K562 (cell line): ENCODE data around the gene RPL22. TPM values are rescaled to one million over a fixed set of nuclear protein-coding genes. Genes with fewer than 3 reads are reported as not detected.

Experiments used
- CC2D1A ChIP-seq: fragments of 450-650 bp; IDR thresholded peaks from 2 replicates; pipeline ENCODE4 v1.6.1; 2017; ENCODE audit warnings: mild to moderate bottlenecking
- CREBBP ChIP-seq: IDR thresholded peaks from one replicate; pipeline ENCODE4 v1.6.1; 2012; ENCODE audit warnings: low read depth, mild to moderate bottlenecking, control low read depth, inconsistent platforms, low read length
- ETV5 ChIP-seq: sonication (generic); formaldehyde crosslinking; IDR thresholded peaks from 2 replicates; pipeline ENCODE4 v1.4.0; 2020; ENCODE audit warnings: low read depth, mild to moderate bottlenecking, missing genetic modification reagents
- FOXM1 ChIP-seq, 2 experiments: fragments of 450-650 bp in 1 of 2; sonication (generic) in 1 of 2; formaldehyde crosslinking in 1 of 2; IDR thresholded peaks; 2 replicates each; pipeline versions ENCODE4 v1.6.1 to v1.9.0; 2017 to 2022; ENCODE audit warnings: low read depth in 2 of 2, mild to moderate bottlenecking in 2 of 2, missing genetic modification reagents in 1 of 2, moderate library complexity in 1 of 2
- HDAC3 ChIP-seq: fragments of 450-650 bp; IDR thresholded peaks from 2 replicates; pipeline ENCODE4 v1.6.1; 2018; ENCODE audit warnings: borderline replicate concordance, mild to moderate bottlenecking, moderate library complexity; ENCODE audit not compliant: partially characterized antibody
- MTA3 ChIP-seq: fragments of 450-650 bp; formaldehyde crosslinking; IDR thresholded peaks from 2 replicates; pipeline ENCODE4 v1.6.1; 2017; ENCODE audit warnings: mild to moderate bottlenecking, borderline replicate concordance
- RBBP5 ChIP-seq: fragments of 200-600 bp; sonication (generic); IDR thresholded peaks from 2 replicates; pipeline ENCODE4 v1.6.1; 2012; ENCODE audit warnings: borderline replicate concordance, mild to moderate bottlenecking, low read length, control low read depth, inconsistent platforms; ENCODE audit not compliant: insufficient read depth, poor library complexity, severe bottlenecking
- SIRT6 ChIP-seq: IDR thresholded peaks from one replicate; pipeline ENCODE4 v1.6.1; 2012; ENCODE audit warnings: low read depth, mild to moderate bottlenecking, control low read depth, inconsistent platforms, low read length, moderate library complexity
- SP2 ChIP-seq: IDR thresholded peaks from 2 replicates; pipeline ENCODE4 v1.6.1; 2011; ENCODE audit warnings: mild to moderate bottlenecking, low read depth, low read length, moderate library complexity; ENCODE audit not compliant: poor library complexity, severe bottlenecking; ENCODE audit errors: extremely low read depth
- ZBTB7A ChIP-seq: IDR thresholded peaks from 2 replicates; pipeline ENCODE4 v1.6.1; 2011; ENCODE audit warnings: low read depth, mild to moderate bottlenecking, low read length, moderate library complexity, borderline replicate concordance; ENCODE audit not compliant: control insufficient read depth
- ZNF197 ChIP-seq: fragments of 200-800 bp; sonication (Bioruptor generic); IDR thresholded peaks from 2 replicates; pipeline ENCODE4 v1.6.1; 2016; ENCODE audit warnings: low read depth, missing genetic modification characterization, missing compliant biosample characterization
- ZZZ3 ChIP-seq: fragments of 450-650 bp; IDR thresholded peaks from 2 replicates; pipeline ENCODE4 v1.6.1; 2016; ENCODE audit warnings: antibody characterized with exemption, mild to moderate bottlenecking, moderate library complexity
- polyA plus RNA-seq, 8 experiments: library from polyadenylated mRNA; depleted of rRNA in 4 of 8; stranded (reverse) in 5 of 8; unstranded in 3 of 8; fragments of >200 nt; fragmentation: Nextera tagmentation in 2 of 8; fragmentation: Illumina TruSeq in 1 of 8; extraction: Ambion mirVana in 2 of 8; extraction: Trizol in 1 of 8; gene quantifications; 2 replicates each; pipeline versions ENCODE4 v1.2.1 to v1.2.3, GENCODE V29; 2011 to 2014; ENCODE audit warnings: inconsistent platforms in 1 of 8, missing spikeins in 1 of 8
- total RNA-seq, 7 experiments: library from RNA; depleted of rRNA in 6 of 7; stranded (reverse); fragments of >200 nt in 6 of 7; fragmentation: Illumina TruSeq in 2 of 7; extraction: Trizol in 2 of 7; gene quantifications; 2 replicates each; pipeline versions ENCODE4 v1.2.1 to v1.2.3, GENCODE V29; 2011 to 2021; ENCODE audit warnings: low replicate concordance in 1 of 7
- TF ChIP-seq, protein P1 (sequence below): fragments of 450-650 bp; formaldehyde crosslinking; IDR thresholded peaks from 2 replicates; pipeline ENCODE4 v1.4.0; 2022; ENCODE audit warnings: missing genetic modification characterization
- TF ChIP-seq, protein P2 (sequence below): sonication (generic); formaldehyde crosslinking; IDR thresholded peaks from 2 replicates; pipeline ENCODE4 v1.8.0; 2022; ENCODE audit warnings: missing genetic modification reagents, mild to moderate bottlenecking, moderate library complexity, borderline replicate concordance
- TF ChIP-seq, protein P3 (sequence below), 2 experiments: IDR thresholded peaks; 2 replicates each; pipeline ENCODE4 v1.6.1; 2012; ENCODE audit warnings: improper control_type of control experiment in 2 of 2, low read depth in 2 of 2, low read length in 2 of 2, borderline replicate concordance in 1 of 2
- TF ChIP-seq, protein P4 (sequence below): fragments of 250-450 bp; sonication (Bioruptor Pico); IDR thresholded peaks from 2 replicates; pipeline ENCODE4 v1.5.0; 2020; ENCODE audit warnings: mild to moderate bottlenecking, borderline replicate concordance

The RPL22 gene
- total and polyA plus RNA-seq, 9 of the 15 experiments (the other 6 are each of a cell fraction or from before 2014, with no cell fraction given), result 467 to 1,165 (median 607) TPM

DNA sequence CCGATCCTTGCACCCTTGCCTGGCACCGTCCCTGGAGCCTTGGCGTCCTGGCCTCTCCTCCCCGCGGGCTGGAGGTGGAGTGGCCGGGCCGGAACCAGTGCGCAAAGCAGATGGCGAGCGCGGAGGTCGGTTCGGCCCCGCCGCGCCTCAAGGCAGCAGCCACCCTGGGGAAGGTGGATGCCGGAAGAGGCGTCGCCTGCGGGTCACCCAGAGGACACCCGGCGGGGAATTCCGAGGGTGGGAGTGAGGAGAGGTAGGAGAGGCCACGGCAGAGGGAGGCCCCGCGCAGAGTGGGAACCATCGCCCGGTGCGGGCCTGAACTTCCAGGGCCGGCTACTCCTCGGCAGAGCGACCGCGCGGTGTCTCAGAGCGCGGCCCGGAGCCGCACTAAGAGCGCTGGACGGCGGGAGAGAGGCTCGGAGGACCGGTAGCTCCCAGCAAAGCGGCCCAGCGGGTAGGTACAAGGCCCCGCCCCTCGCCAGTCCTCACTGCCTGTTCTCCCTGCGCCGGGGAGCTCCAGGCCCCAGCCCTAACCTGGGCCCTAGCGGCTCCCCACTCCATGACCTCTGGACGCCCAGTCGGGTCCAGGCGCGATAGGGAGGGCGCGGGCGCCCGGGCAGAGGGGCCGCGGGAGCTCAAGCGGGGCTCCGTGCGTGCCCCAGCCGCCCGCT lies 6.6 kb upstream of the RPL22 start, which contains the start of gene RNF207 (continued):
- TF ChIP-seq, protein P1, sequence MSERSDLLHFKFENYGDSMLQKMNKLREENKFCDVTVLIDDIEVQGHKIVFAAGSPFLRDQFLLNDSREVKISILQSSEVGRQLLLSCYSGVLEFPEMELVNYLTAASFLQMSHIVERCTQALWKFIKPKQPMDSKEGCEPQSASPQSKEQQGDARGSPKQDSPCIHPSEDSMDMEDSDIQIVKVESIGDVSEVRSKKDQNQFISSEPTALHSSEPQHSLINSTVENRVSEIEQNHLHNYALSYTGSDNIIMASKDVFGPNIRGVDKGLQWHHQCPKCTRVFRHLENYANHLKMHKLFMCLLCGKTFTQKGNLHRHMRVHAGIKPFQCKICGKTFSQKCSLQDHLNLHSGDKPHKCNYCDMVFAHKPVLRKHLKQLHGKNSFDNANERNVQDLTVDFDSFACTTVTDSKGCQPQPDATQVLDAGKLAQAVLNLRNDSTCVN (CRISPR knock-in tag), result no peak
- TF ChIP-seq ZZZ3, result no peak
- no peak for TF ChIP-seq HDAC3
- TF ChIP-seq, protein P2, sequence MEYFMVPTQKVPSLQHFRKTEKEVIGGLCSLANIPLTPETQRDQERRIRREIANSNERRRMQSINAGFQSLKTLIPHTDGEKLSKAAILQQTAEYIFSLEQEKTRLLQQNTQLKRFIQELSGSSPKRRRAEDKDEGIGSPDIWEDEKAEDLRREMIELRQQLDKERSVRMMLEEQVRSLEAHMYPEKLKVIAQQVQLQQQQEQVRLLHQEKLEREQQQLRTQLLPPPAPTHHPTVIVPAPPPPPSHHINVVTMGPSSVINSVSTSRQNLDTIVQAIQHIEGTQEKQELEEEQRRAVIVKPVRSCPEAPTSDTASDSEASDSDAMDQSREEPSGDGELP (CRISPR knock-in tag), result 0 out of 2 replicates have a peak, but pooled peaks have one; percentile 35
- peak; percentile 19; the same call in 1 of the 2 replicates for TF ChIP-seq ZBTB7A
- TF ChIP-seq FOXM1 (IDR thresholded peaks at IDR 0.05; ENCODE audit: low read depth), result no peak
- TF ChIP-seq FOXM1 (CRISPR knock-in tag; IDR thresholded peaks at IDR 0.05; ENCODE audit: low read depth), result no peak
- no peak for TF ChIP-seq CREBBP
- TF ChIP-seq SP2, result no peak
- peak; percentile 85 for TF ChIP-seq ETV5 (CRISPR knock-in tag)
- TF ChIP-seq, protein P3, sequence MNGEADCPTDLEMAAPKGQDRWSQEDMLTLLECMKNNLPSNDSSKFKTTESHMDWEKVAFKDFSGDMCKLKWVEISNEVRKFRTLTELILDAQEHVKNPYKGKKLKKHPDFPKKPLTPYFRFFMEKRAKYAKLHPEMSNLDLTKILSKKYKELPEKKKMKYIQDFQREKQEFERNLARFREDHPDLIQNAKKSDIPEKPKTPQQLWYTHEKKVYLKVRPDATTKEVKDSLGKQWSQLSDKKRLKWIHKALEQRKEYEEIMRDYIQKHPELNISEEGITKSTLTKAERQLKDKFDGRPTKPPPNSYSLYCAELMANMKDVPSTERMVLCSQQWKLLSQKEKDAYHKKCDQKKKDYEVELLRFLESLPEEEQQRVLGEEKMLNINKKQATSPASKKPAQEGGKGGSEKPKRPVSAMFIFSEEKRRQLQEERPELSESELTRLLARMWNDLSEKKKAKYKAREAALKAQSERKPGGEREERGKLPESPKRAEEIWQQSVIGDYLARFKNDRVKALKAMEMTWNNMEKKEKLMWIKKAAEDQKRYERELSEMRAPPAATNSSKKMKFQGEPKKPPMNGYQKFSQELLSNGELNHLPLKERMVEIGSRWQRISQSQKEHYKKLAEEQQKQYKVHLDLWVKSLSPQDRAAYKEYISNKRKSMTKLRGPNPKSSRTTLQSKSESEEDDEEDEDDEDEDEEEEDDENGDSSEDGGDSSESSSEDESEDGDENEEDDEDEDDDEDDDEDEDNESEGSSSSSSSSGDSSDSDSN (IDR thresholded peaks at IDR 0.05; ENCODE audit: borderline replicate concordance in 1 of 2, low read depth in 2 of 2, low read length in 2 of 2), result peak; percentile 90; a peak in 3 of 4 replicates
- peak; percentile 72; the same call in 1 of the 2 replicates for TF ChIP-seq MTA3
- TF ChIP-seq, protein P4, sequence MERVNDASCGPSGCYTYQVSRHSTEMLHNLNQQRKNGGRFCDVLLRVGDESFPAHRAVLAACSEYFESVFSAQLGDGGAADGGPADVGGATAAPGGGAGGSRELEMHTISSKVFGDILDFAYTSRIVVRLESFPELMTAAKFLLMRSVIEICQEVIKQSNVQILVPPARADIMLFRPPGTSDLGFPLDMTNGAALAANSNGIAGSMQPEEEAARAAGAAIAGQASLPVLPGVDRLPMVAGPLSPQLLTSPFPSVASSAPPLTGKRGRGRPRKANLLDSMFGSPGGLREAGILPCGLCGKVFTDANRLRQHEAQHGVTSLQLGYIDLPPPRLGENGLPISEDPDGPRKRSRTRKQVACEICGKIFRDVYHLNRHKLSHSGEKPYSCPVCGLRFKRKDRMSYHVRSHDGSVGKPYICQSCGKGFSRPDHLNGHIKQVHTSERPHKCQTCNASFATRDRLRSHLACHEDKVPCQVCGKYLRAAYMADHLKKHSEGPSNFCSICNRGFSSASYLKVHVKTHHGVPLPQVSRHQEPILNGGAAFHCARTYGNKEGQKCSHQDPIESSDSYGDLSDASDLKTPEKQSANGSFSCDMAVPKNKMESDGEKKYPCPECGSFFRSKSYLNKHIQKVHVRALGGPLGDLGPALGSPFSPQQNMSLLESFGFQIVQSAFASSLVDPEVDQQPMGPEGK, result no peak
- no peak for TF ChIP-seq SIRT6
- TF ChIP-seq CC2D1A, result no peak
- TF ChIP-seq RBBP5, result peak; percentile 8
- TF ChIP-seq ZNF197, result no peak
